ENCODE results near the gene MAP4K5.

- TF ChIP-seq TAF1 (IDR thresholded peaks at IDR 0.05; ENCODE audit: borderline replicate concordance, low read depth, low read length) (no peak), POLR2AphosphoS5 (IDR thresholded peaks at IDR 0.05; ENCODE audit: low read depth, low read length) (no peak), POLR2A (IDR thresholded peaks at IDR 0.05; ENCODE audit: low read depth, low read length) (no peak)
These were observed 8.8 kb upstream of the MAP4K5 start for GRCh38 chr14:50541159-50541567.

Data from GM12892 (cell line).